Measurements from ENCODE around the gene STKLD1.
"Not testable (repeated sequence)": the region's sequence is repeated elsewhere in the genome, so short reads cannot be mapped to it uniquely, and the experiment has no call there.

The STKLD1 gene

DNA sequence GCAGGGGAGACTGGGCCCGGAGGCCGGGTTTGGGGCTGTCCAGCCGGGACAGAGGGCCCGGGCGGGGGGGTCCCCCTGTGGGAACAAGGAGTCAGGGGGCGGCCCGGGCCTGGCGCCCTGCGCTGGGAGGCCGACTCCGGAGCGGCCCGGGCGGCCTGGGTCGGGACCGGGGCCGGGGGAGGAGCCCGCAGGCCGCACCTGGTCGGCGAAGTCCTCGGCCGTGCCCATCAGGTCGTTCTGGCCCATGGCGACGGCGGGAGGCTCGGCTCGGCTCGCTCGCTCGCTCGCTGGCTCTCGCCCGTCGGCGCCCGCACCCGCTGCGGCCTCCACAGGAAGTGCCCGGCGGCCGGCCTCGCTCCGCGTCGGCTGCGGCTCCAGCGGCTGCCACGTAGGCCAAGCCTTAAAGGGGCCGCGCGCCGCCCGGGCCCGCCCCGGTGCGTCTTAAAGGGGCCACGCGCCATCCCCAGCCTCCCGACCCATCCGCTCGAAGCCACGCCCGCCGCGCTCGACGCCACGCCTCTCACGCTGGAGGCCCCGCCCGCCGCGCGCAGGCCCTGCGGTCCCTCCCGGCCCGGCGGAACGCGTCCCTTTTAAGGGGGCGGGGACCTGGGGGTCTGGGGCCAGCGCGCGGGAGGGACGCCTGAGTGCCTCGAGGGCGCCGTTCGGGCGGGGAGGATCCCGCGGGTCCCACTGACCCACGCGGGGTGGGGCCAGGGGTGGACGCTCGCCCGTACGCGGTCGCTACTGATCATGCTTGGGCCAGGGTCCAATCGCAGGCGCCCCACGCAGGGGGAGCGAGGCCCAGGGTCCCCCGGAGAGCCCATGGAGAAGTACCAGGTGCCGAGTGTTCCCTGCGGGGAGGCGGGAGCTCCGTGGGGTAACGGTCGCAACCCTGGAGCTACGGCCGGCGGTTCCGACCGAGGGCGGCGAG is at the start of gene STKLD1, which contains the start of gene SURF4:
Gene STKLD1 (plus strand): TSS at position 643 of the 931 bp plus-strand sequence. CDS start 108 bp downstream, at position 751.
Gene SURF4 (minus strand): TSS at position 337 of the 931 bp plus-strand sequence. CDS start 91 bp downstream, at position 246.
- DNase-seq (ENCODE audit: low read depth), result peak; percentile 97
- H3K4me3 ChIP-seq (ENCODE audit: low read length), result peak within 1 kb of the TSS; percentile 76
- TF ChIP-seq, protein P1, sequence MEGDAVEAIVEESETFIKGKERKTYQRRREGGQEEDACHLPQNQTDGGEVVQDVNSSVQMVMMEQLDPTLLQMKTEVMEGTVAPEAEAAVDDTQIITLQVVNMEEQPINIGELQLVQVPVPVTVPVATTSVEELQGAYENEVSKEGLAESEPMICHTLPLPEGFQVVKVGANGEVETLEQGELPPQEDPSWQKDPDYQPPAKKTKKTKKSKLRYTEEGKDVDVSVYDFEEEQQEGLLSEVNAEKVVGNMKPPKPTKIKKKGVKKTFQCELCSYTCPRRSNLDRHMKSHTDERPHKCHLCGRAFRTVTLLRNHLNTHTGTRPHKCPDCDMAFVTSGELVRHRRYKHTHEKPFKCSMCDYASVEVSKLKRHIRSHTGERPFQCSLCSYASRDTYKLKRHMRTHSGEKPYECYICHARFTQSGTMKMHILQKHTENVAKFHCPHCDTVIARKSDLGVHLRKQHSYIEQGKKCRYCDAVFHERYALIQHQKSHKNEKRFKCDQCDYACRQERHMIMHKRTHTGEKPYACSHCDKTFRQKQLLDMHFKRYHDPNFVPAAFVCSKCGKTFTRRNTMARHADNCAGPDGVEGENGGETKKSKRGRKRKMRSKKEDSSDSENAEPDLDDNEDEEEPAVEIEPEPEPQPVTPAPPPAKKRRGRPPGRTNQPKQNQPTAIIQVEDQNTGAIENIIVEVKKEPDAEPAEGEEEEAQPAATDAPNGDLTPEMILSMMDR (conservative IDR thresholded peaks at IDR 0.05; ENCODE audit: low read length), result no peak

DNA sequence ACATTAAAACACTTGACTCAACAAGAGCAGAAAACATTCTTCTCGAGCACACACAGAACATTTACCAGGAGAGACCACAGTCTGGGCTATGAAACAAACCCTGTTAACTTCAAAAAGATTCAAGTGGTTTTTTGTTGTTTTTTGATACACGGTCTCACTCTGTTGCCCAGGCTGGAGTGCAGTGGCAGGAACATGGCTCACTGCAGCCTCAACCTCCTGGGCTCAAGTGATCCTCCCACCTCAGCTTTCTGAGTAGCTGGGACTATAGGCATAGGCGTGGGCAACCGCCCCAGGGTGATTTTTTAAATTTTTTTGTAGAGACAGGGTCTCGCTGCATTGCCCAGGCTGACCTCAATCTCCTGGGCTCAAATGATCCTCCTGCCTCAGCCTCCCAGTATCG is 49.1 kb upstream of the STKLD1 start:
- not testable (repeated sequence) for DNase-seq (ENCODE audit: low read depth); H3K4me3 ChIP-seq (ENCODE audit: low read length)

DNA sequence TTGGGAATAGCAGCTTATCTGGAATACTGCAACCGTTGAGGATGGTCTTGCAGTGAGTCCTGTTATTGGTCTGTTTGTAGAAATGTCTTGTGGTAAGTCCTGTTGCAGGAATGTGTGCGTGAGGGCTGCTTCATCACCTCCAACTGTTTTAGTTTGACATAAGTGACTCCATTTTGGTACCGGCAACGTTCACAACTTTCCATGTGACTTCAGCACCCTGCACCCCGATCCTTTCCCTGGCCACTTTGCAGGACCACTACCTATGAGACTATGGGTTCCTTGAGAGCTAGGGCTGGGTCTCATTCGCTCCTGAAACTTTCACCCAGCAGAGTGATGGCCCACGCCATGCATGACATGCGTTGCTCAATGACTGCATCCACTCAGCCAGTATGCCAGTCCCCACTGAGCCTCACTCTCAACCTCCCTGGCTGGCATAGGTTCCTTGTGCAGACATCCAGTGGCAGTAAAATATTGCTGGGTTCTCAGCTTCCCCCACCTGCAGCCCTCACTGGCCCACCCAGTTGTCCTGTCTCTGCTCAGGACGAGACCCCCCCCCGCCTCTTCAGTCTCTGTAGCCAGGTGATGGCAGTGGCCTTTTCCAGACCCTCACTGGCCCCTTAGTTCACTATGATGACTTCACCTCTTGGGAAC is 48.2 kb upstream of the STKLD1 start:
- no peak overlapping the region for H3K4me3 ChIP-seq (ENCODE audit: low read length)
- TF ChIP-seq, protein P1 (conservative IDR thresholded peaks at IDR 0.05; ENCODE audit: low read length), result no peak
- no peak for DNase-seq (ENCODE audit: low read depth)

DNA sequence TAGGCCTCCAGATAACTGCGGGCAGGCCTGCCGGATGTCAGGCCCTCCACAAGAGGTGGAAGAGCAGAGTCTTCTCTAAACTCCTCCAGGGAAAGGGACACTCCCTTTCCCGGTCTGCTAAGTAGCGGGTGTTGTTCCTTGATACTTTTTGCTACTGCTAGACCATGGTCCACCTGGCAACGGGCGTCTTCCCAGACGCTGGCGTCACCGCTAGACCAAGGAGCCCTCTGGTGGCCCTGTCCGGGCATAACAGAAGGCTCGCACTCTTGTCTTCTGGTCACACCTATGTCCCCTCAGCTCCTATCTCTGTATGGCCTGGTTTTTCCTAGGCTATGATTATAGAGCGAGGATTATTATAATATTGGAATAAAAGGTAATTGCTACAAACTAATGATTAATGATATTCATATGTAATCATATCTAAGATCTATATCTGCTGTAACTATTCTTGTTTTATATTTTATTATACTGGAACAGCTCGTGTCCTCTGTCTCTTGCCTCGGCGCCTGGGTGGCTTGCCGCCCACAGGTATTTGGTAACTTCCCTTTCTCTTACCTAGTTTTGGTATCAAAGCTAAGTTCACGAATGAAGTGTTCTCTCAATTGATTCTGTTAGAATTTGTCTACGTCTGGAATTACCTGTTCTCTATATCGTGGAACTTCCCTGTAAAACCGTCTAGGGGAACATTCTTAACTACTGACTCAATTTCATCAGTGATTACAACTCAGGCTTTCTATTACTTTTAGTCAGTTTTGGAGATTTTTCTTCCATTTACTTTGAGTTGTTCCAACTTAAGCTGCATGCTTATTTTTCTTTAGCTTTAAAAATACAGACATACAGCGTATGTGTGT is 46.6 kb upstream of the STKLD1 start:
- TF ChIP-seq, protein P1 (conservative IDR thresholded peaks at IDR 0.05; ENCODE audit: low read length), result peak; percentile 51
- not testable (repeated sequence) for DNase-seq (ENCODE audit: low read depth); H3K4me3 ChIP-seq (ENCODE audit: low read length)

DNA sequence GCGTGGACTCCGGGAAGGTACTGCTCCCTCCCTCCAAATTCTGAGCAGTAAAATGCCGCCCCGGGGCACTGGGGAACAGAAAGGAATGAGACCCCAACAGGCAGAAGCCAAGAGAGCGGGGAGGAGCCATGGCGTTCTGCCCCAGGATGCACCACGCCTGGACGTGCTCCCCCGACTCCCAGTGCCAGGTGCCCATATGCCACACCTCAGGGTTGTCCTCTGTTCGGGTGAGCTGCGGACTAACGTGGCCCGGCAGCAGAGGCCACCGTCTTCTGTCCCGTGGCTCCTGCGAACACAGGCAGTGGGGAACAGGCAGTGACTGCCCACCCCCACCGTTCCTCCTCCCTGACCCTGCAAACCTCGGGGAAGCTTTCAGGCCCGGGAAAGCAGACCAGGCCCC is 44.9 kb upstream of the STKLD1 start:
- no peak for DNase-seq (ENCODE audit: low read depth)
- TF ChIP-seq, protein P1 (conservative IDR thresholded peaks at IDR 0.05; ENCODE audit: low read length), result no peak
- H3K4me3 ChIP-seq (ENCODE audit: low read length), result no peak overlapping the region

DNA sequence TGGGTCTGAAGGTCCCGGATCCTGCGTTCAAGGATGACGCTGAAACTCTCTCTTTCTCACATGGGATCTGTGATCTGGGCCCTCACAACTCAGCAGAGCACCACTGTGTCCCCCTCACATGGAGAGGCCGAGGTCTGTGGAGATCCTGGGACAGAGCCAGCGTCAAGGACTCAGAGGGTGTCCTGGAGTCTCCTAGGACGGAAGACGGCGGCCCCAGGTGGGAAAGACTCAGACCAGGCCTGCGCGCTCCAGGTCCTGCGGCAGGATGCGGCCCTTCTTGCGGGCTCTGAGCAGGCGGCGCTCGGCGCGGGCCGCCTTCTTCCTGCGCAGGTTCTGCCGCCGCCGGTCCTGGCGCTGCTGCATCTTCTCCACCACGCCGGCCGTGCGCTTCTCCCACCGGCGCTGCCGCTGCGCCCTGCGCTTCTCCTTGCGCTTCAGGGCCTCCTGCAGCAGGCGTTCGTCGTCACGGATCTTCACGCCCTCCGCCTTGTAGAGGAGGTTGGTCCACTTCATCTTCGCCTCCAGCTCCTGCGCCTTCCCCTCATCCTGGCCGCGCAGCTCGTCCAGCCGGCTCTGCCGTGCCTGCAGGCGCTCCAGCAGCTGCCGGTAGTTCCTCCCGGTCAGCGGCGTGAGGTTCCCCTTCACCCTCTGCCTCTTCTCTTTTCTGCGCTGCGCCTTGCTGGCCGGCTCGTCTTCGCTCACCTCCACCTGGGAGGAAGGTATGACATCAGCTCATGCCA is 44.4 kb upstream of the STKLD1 start:
- H3K4me3 ChIP-seq (ENCODE audit: low read length), result no peak overlapping the region
- no peak for DNase-seq (ENCODE audit: low read depth)
- TF ChIP-seq, protein P1 (conservative IDR thresholded peaks at IDR 0.05; ENCODE audit: low read length), result no peak

Measured in AG10803 (cell line).